Gastrocnemius medialis (tissue), 4 donors: Measurements from ENCODE around the gene RBM19. TPM values are rescaled to one million over a fixed set of nuclear protein-coding genes. Genes with fewer than 3 reads are reported as not detected.

Experiments
- ATAC-seq, 2 donors: fragments of 150-250 bp; one replicate each; pipeline ENCODE4 v1.9.1; 2016
- DNase-seq, 2 donors: peaks; one replicate each; pipeline ENCODE4 v3.0.0-alpha.2; 2019
- H3K27ac ChIP-seq, 4 donors: fragments of 200-600 bp; sonication (generic); 1 replicate in 1 of 4; 2 replicates in 3 of 4; pipeline ENCODE4 v1.5.1; 2016 to 2018; ENCODE audit warnings: mild to moderate bottlenecking in 2 of 4, moderate library complexity in 1 of 4
- H3K27me3 ChIP-seq, 3 donors: fragments of 200-600 bp; sonication (generic) in 2 of 3; 1 replicate in 1 of 3; 2 replicates in 2 of 3; pipeline versions ENCODE4 v1.5.1 to v1.6.0; 2016 to 2019; ENCODE audit warnings: mild to moderate bottlenecking in 1 of 3, moderate library complexity in 1 of 3
- H3K36me3 ChIP-seq, 2 donors: fragments of 200-600 bp; sonication (generic) in 1 of 2; one replicate each; pipeline ENCODE4 v1.5.1; 2017 to 2018
- H3K4me1 ChIP-seq, 2 donors: fragments of 200-600 bp; sonication (generic) in 1 of 2; one replicate each; pipeline ENCODE4 v1.5.1; 2016 to 2017; ENCODE audit warnings: mild to moderate bottlenecking in 2 of 2
- H3K4me3 ChIP-seq, 4 donors: fragments of 200-600 bp; sonication (generic) in 3 of 4; 1 replicate in 1 of 4; 2 replicates in 3 of 4; pipeline ENCODE4 v1.5.1; 2016 to 2019; ENCODE audit warnings: mild to moderate bottlenecking in 2 of 4
- H3K9me3 ChIP-seq, 3 donors: fragments of 200-600 bp; sonication (generic) in 2 of 3; 1 replicate in 1 of 3; 2 replicates in 2 of 3; pipeline ENCODE4 v1.5.1; 2016 to 2019
- POLR2A ChIP-seq, 2 donors: fragments of 450-650 bp; IDR thresholded peaks; one replicate each; pipeline ENCODE4 v1.6.1; 2017; ENCODE audit warnings: antibody characterized with exemption in 2 of 2, mild to moderate bottlenecking in 2 of 2, moderate library complexity in 2 of 2
- in situ Hi-C, 4 donors: fragments of 200-750 bp; cut with MboI; loops; one replicate each; pipeline versions ENCODE4 v1.15.0 to v1.8.0; 2017; ENCODE audit warnings: low sequenced_read_pairs in 4 of 4
- intact Hi-C: fragments of 100-400 bp; cut with DNase I; formaldehyde crosslinking; loops from one replicate; pipeline ENCODE4 v1.15.1; 2023; ENCODE audit warnings: low total_unique reads
- total RNA-seq, 4 donors: library from RNA; depleted of rRNA; stranded (reverse); fragments of >200 nt; gene quantifications; one replicate each; pipeline versions ENCODE4 v1.1.0 to v1.2.3, GENCODE V29; 2016
- TF ChIP-seq, protein P1 (sequence below), 5 experiments: fragments of 450-650 bp in 3 of 5; fragments of 200-600 bp in 2 of 5; sonication (generic) in 2 of 5; IDR thresholded peaks in 4 of 5; conservative IDR thresholded peaks in 1 of 5; 1 replicate in 4 of 5; 2 replicates in 1 of 5; pipeline ENCODE4 v1.5.1; 2016 to 2019; ENCODE audit warnings: antibody characterized with exemption in 5 of 5, mild to moderate bottlenecking in 3 of 5, moderate library complexity in 3 of 5

Gene RBM19
- total RNA-seq, 4 donors from 2014 or later: 21.2 to 28.3 (median 26.8) TPM

DNA sequence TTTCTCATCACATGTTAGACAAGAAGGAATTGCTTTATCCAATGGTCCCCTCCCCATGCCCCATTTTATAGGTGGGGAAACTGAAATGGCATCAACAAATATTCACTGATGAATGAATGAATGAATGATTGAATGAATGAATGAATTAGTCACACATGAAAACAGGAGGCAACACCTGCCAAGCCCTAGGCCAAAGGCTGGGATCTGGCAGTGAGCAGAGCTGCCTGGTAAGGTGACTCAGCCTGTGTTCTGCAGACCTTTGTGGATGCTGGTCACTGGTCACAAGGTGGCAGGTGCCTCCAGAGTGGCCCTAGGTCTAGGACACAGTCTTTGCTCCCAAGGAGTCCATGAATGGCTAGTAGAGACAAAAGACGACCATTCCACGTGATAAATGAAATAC lies 188.4 kb downstream of the RBM19 start:
- Histone ChIP-seq H3K36me3 (no peaks in the 10 kb centered on the region), H3K27ac (no peak overlapping the region), H3K4me3 (no peak overlapping the region), H3K4me1 (no peaks in the 10 kb centered on the region), H3K9me3 (no peaks in the 10 kb centered on the region), H3K27me3 (peaks cover 13 to 36% (median 15%) of the 10 kb centered on the region in 3 donors)
- in situ Hi-C loops (no loop called here), intact Hi-C loops (no loop called here)
- TF ChIP-seq, protein P1, sequence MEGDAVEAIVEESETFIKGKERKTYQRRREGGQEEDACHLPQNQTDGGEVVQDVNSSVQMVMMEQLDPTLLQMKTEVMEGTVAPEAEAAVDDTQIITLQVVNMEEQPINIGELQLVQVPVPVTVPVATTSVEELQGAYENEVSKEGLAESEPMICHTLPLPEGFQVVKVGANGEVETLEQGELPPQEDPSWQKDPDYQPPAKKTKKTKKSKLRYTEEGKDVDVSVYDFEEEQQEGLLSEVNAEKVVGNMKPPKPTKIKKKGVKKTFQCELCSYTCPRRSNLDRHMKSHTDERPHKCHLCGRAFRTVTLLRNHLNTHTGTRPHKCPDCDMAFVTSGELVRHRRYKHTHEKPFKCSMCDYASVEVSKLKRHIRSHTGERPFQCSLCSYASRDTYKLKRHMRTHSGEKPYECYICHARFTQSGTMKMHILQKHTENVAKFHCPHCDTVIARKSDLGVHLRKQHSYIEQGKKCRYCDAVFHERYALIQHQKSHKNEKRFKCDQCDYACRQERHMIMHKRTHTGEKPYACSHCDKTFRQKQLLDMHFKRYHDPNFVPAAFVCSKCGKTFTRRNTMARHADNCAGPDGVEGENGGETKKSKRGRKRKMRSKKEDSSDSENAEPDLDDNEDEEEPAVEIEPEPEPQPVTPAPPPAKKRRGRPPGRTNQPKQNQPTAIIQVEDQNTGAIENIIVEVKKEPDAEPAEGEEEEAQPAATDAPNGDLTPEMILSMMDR (IDR thresholded peaks at IDR 0.05 in 4 of 5, conservative IDR thresholded peaks at IDR 0.05 in 1 of 5): no peak
- no peak for TF ChIP-seq POLR2A (IDR thresholded peaks at IDR 0.05)
- DNase-seq (no peak), ATAC-seq (no peak)

DNA sequence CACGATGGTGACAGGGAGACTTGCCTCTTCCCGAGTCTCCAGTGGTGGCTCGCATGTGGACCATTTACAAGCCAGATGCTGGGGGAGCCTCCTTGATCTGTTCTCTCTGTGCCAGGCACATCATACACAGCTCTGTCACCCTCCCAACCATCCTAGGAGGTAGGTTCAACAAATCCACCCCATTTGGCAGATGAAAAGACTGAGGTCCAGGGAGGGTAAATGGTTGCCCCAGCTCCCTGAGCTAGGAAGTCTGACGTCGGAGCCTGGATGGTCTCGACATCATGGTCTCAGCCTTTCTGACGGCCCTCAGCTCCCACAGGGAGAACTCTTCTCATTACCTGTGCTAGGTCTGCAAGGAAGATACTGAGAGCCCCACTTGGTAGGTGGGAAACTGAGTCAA lies 189.6 kb downstream of the RBM19 start:
- Histone ChIP-seq H3K4me3 (no peak overlapping the region), H3K27ac (no peak overlapping the region), H3K9me3 (no peaks in the 10 kb centered on the region), H3K4me1 (no peaks in the 10 kb centered on the region), H3K36me3 (no peaks in the 10 kb centered on the region), H3K27me3 (peaks cover 10 to 30% (median 11%) of the 10 kb centered on the region in 3 donors)
- in situ Hi-C loops (no loop called here), intact Hi-C loops (no loop called here)
- no peak for TF ChIP-seq POLR2A (IDR thresholded peaks at IDR 0.05)
- TF ChIP-seq, protein P1 (IDR thresholded peaks at IDR 0.05 in 4 of 5, conservative IDR thresholded peaks at IDR 0.05 in 1 of 5): no peak
- DNase-seq (no peak), ATAC-seq (no peak)

DNA sequence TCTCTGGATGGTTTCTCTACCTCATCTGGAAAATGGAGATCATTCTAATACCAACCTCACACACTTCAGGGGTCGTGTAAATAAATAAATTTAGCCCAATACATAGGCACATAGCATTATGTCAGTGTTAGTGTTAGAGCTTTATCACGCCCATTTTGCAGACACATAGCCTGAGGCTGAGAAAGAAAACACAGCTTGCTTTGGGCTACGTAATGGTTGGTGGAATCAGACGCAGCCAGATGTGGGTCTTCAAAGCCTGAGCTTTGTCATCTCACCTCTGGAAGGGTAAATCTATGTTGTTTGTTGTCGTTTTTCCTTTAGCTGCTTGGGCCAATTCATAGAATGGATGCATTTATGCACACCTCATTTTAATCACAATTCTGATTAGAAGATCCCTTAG lies 191.6 kb downstream of the RBM19 start:
- H3K4me3 ChIP-seq: no peak overlapping the region
- H3K27ac ChIP-seq: no peak overlapping the region
- no peaks in the 10 kb centered on the region for H3K9me3 ChIP-seq
- no peaks in the 10 kb centered on the region for H3K36me3 ChIP-seq
- no peak for ATAC-seq
- DNase-seq: no peak
- no peaks in the 10 kb centered on the region for H3K4me1 ChIP-seq
- TF ChIP-seq, protein P1 (IDR thresholded peaks at IDR 0.05 in 4 of 5, conservative IDR thresholded peaks at IDR 0.05 in 1 of 5): no peak
- TF ChIP-seq POLR2A (IDR thresholded peaks at IDR 0.05): no peak
- peaks cover 3 to 23% (median 3%) of the 10 kb centered on the region in 3 donors for H3K27me3 ChIP-seq
- in situ Hi-C loops: no loop called here
- intact Hi-C loops: no loop called here

DNA sequence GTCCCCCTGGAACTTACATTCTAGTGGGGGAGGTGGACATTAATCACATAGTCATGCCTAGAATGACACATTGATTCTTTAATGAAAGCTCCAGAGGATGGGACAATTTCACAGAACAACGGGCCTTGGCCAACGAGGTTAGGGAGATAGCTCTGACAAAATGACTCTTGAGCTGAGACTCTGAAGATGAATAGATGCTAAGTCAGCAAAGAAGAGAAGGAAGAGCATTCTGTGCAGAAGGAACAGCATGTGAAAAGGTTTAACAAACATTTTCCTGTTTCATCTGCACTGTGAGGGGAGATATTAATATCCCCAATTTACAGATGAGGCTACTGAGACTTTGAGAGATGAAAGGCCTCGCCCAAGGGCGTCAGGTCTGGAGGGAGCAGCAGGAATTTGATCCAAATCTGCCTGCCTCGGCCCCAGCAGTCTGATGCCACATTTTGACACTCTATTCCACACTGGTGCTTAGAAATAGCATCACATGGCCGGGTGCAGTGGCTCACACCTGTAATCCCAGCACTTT lies 193.6 kb downstream of the RBM19 start:
- Histone ChIP-seq H3K4me3 (no peak overlapping the region), H3K27ac (no peak overlapping the region), H3K4me1 (no peaks in the 10 kb centered on the region), H3K9me3 (no peaks in the 10 kb centered on the region), H3K27me3 (peaks cover 0 to 17% (median 3%) of the 10 kb centered on the region in 3 donors), H3K36me3 (no peaks in the 10 kb centered on the region)
- DNase-seq (no peak), ATAC-seq (no peak)
- in situ Hi-C loops: no loop called here
- TF ChIP-seq POLR2A (IDR thresholded peaks at IDR 0.05): no peak
- TF ChIP-seq, protein P1 (IDR thresholded peaks at IDR 0.05 in 4 of 5, conservative IDR thresholded peaks at IDR 0.05 in 1 of 5): no peak
- intact Hi-C loops: no loop called here

DNA sequence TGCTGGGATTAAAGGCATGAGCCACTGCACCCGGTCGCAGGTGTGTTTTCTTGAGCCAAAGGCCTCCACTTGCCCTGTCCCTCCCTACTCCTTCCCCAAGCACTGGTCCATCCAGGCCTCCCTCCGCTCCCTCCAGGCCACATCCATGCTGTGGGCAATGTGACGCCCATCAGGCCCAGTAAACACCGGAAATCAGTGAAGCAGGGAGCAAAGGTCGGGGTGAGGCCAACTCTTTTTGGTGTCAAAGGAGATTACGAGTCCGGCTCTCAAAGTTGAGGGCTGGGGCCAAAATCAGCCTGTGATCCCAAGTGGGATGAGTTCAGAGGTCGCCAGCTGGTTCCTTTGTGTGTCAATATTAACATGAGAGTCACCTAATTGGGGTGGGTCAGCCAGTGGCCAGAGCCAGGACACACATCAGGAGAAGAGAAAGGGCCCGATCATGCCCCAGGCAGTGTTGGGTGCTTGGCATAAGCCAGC lies 195.7 kb downstream of the RBM19 start:
- DNase-seq (no peak), ATAC-seq (no peak)
- Histone ChIP-seq H3K4me1 (no peaks in the 10 kb centered on the region), H3K9me3 (no peaks in the 10 kb centered on the region), H3K36me3 (no peaks in the 10 kb centered on the region), H3K27ac (no peak overlapping the region), H3K27me3 (peaks cover 0 to 5% (median 3%) of the 10 kb centered on the region in 3 donors), H3K4me3 (no peak overlapping the region)
- in situ Hi-C loops (no loop called here), intact Hi-C loops (no loop called here)
- TF ChIP-seq, protein P1 (IDR thresholded peaks at IDR 0.05 in 4 of 5, conservative IDR thresholded peaks at IDR 0.05 in 1 of 5): no peak
- TF ChIP-seq POLR2A (IDR thresholded peaks at IDR 0.05): no peak
